Fibroblast of lung (primary cell): ENCODE data around the gene PRELID2. TPM values are rescaled to one million over a fixed set of nuclear protein-coding genes. Genes with fewer than 3 reads are reported as not detected.

Source experiments
- DNase-seq, 2 donors: peaks; one replicate each; pipeline versions ENCODE4 v3.0.0 to v3.0.0-alpha.2; 2010; ENCODE audit warnings: low read depth in 2 of 2
- H2AFZ ChIP-seq: 2 replicates; pipeline ENCODE4 v1.5.1; 2012; ENCODE audit warnings: low read length, control low read depth, inconsistent platforms
- H3K27ac ChIP-seq: 2 replicates; pipeline ENCODE4 v1.5.1; 2011; ENCODE audit warnings: low read length, control low read depth; ENCODE audit not compliant: insufficient read depth
- H3K27me3 ChIP-seq: 2 replicates; pipeline ENCODE4 v1.5.1; 2011; ENCODE audit warnings: mild to moderate bottlenecking, low read length; ENCODE audit not compliant: control insufficient read depth, insufficient read depth
- H3K36me3 ChIP-seq: 2 replicates; pipeline ENCODE4 v1.5.1; 2011; ENCODE audit warnings: low read length; ENCODE audit not compliant: control insufficient read depth, insufficient read depth
- H3K4me1 ChIP-seq: 2 replicates; pipeline ENCODE4 v1.5.1; 2011; ENCODE audit warnings: low read length; ENCODE audit not compliant: control insufficient read depth, insufficient read depth; ENCODE audit errors: extremely low read depth
- H3K4me2 ChIP-seq: 2 replicates; pipeline ENCODE4 v1.5.1; 2011; ENCODE audit warnings: low read length, control low read depth; ENCODE audit not compliant: insufficient read depth; ENCODE audit errors: extremely low read depth
- H3K4me3 ChIP-seq, 4 experiments: fragments of 200-600 bp in 1 of 4; sonication (generic) in 1 of 4; replicated peaks in 1 of 4; 2 replicates each; pipeline ENCODE4 v1.5.1; 2011 to 2016; ENCODE audit warnings: low read length in 4 of 4, low read depth in 3 of 4, mild to moderate bottlenecking in 3 of 4, control low read depth in 2 of 4, inconsistent platforms in 1 of 4, mixed read lengths in 1 of 4; ENCODE audit not compliant: insufficient read depth in 1 of 4; ENCODE audit errors: control extremely low read depth in 1 of 4
- H3K79me2 ChIP-seq: 2 replicates; pipeline ENCODE4 v1.5.1; 2012; ENCODE audit warnings: mild to moderate bottlenecking, low read length, inconsistent platforms; ENCODE audit not compliant: control insufficient read depth, insufficient read depth
- H3K9ac ChIP-seq: 2 replicates; pipeline ENCODE4 v1.5.1; 2011; ENCODE audit warnings: mild to moderate bottlenecking, low read length, control low read depth; ENCODE audit not compliant: insufficient read depth
- H3K9me3 ChIP-seq: 2 replicates; pipeline ENCODE4 v1.5.1; 2012; ENCODE audit warnings: low read depth, low read length; ENCODE audit not compliant: control insufficient read depth, insufficient read depth
- H4K20me1 ChIP-seq: 2 replicates; pipeline ENCODE4 v1.5.1; 2011; ENCODE audit warnings: low read length; ENCODE audit not compliant: control insufficient read depth, insufficient read depth; ENCODE audit errors: extremely low read depth
- CTCF ChIP-seq, 2 donors: IDR thresholded peaks in 1 of 2; conservative IDR thresholded peaks in 1 of 2; 1 replicate in 1 of 2; 2 replicates in 1 of 2; pipeline ENCODE4 v1.5.1; 2011 to 2012; ENCODE audit warnings: low read length in 2 of 2, control low read depth in 1 of 2, inconsistent platforms in 1 of 2, low read depth in 1 of 2, mild to moderate bottlenecking in 1 of 2
- EZH2 ChIP-seq: IDR thresholded peaks from 2 replicates; pipeline ENCODE4 v1.5.1; 2012; ENCODE audit warnings: low read length, control low read depth, mild to moderate bottlenecking; ENCODE audit errors: missing control alignments
- polyA plus RNA-seq, 2 donors: library from polyadenylated mRNA; depleted of rRNA in 1 of 2; stranded (reverse) in 1 of 2; unstranded in 1 of 2; fragments of >200 nt; gene quantifications; 2 replicates each; pipeline ENCODE4 v1.2.1, GENCODE V29; 2011 to 2012; ENCODE audit warnings: missing spikeins in 1 of 2
- total RNA-seq: library from RNA; depleted of rRNA; stranded (reverse); fragments of >200 nt; gene quantifications from 2 replicates; pipeline ENCODE4 v1.2.1, GENCODE V29; 2014

The PRELID2 gene
- total and polyA plus RNA-seq, 2 donors (not counting 1 experiment from before 2014, with no cell fraction given): 6.1 to 27.9 TPM

DNA sequence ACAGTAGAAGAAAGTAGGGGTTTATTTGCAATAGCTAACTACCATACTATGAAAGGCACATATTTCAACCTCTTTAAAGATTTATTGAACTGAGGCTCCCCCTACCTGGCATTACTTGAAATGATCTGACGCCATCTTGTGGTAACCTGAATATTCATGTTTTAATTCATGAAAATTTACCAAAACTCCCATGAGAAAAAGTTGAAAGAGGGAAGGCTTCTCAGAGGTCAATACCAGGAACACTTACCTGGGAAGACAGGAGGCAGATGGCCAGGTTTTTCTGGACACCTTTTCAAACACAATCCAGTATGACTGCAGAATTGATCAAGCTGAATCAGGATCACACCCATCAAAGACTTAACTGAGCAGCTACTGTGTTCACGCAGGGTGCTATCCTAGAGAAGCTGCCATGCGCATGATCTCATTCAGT is 9.4 kb downstream of the PRELID2 start:
- Histone ChIP-seq H4K20me1 (no peaks in the 10 kb centered on the region), H3K27me3 (no peaks in the 10 kb centered on the region), H3K4me2 (no peak overlapping the region), H3K4me1 (no peaks in the 10 kb centered on the region), H3K4me3 (no peak overlapping the region), H3K9me3 (no peaks in the 10 kb centered on the region), H3K27ac (no peak overlapping the region), H3K36me3 (no peaks in the 10 kb centered on the region), H3K79me2 (no peaks in the 10 kb centered on the region), H3K9ac (no peak overlapping the region), H2AFZ (no peak overlapping the region)
- TF ChIP-seq CTCF (conservative IDR thresholded peaks at IDR 0.05 in 1 of 2, IDR thresholded peaks at IDR 0.05 in 1 of 2; ENCODE audit: low read depth in 1 of 2, low read length in 2 of 2): peak; percentile 79 to 84
- TF ChIP-seq EZH2: no peak
- peak; percentile 56 to 78 for DNase-seq

DNA sequence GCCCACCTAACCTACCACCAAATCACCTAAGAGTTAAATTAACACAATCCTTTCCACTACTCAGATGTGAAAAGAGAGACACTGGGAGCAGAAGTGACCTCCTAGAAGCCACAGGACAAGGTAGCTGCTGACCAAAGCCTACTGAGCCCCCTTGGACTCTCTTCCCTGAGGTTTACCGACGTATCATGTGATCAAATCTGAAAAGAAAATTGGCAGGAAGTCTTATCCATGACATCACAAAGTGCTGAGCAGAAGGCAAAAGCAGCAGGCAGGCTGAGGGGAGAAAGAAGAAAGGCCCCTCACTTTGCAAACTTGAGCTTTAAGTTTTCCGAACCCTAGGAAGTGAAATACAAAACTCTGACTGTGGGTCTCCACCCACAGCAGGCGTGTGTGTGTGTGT is 11.1 kb downstream of the PRELID2 start:
- TF ChIP-seq EZH2 (no peak), CTCF (conservative IDR thresholded peaks at IDR 0.05 in 1 of 2, IDR thresholded peaks at IDR 0.05 in 1 of 2; ENCODE audit: low read depth in 1 of 2, low read length in 2 of 2) (no peak)
- peak overlapping the region; percentile 27 for H2AFZ ChIP-seq
- peak; percentile 20 to 50 for DNase-seq

GRCh38 chr5:145818604-145819003 is 16.5 kb downstream of the PRELID2 start:
- H3K27me3 ChIP-seq: no peaks in the 10 kb centered on the region
- TF ChIP-seq EZH2 (no peak), CTCF (conservative IDR thresholded peaks at IDR 0.05 in 1 of 2, IDR thresholded peaks at IDR 0.05 in 1 of 2; ENCODE audit: low read depth in 1 of 2, low read length in 2 of 2) (no peak)
- DNase-seq: no peak
- no peaks in the 10 kb centered on the region for H4K20me1 ChIP-seq
- H3K4me1 ChIP-seq: no peaks in the 10 kb centered on the region
- no peak overlapping the region for H3K4me2 ChIP-seq
- H3K4me3 ChIP-seq: no peak overlapping the region
- H3K9ac ChIP-seq: no peak overlapping the region
- no peaks in the 10 kb centered on the region for H3K79me2 ChIP-seq
- no peaks in the 10 kb centered on the region for H3K36me3 ChIP-seq
- H2AFZ ChIP-seq: no peak overlapping the region
- no peak overlapping the region for H3K27ac ChIP-seq
- H3K9me3 ChIP-seq: no peaks in the 10 kb centered on the region

More for the DNA sequence above, 11.1 kb downstream of the PRELID2 start:
- Histone ChIP-seq H3K79me2 (no peaks in the 10 kb centered on the region), H3K4me3 (no peak overlapping the region), H4K20me1 (no peaks in the 10 kb centered on the region), H3K9ac (no peak overlapping the region), H3K4me1 (no peaks in the 10 kb centered on the region), H3K36me3 (no peaks in the 10 kb centered on the region), H3K27me3 (no peaks in the 10 kb centered on the region), H3K9me3 (no peaks in the 10 kb centered on the region), H3K4me2 (no peak overlapping the region), H3K27ac (no peak overlapping the region)
